GM18868 (cell line): Measurements from ENCODE around the gene SPINT3.

ENCODE experiments used
- ATAC-seq: cut with Tn5 transposase; IDR thresholded peaks from one replicate; pipeline ENCODE4 v1.9.1; 2021; ENCODE audit warnings: mild to moderate bottlenecking, moderate library complexity; ENCODE audit not compliant: unreplicated experiment

SPINT3 gene

GRCh38 chr20:45515147-45515913 lies at the start of gene SPINT3:
TSS of gene SPINT3 (minus strand) at chr20:45515622. CDS start at chr20:45515608, 14 bp downstream.
- ATAC-seq = no peak

GRCh38 chr20:45564760-45565276 lies 49.4 kb upstream of the SPINT3 start:
- ATAC-seq = no peak

GRCh38 chr20:45555198-45555597 lies 39.8 kb upstream of the SPINT3 start:
- ATAC-seq = no peak

- no peak for ATAC-seq
Measured at GRCh38 chr20:45552456-45552855, 37.0 kb upstream of the SPINT3 start.

- ATAC-seq = no peak
Measured at GRCh38 chr20:45550765-45551164, 35.3 kb upstream of the SPINT3 start.

- ATAC-seq = no peak
Measured at GRCh38 chr20:45548410-45548809, 33.0 kb upstream of the SPINT3 start.

- no peak for ATAC-seq
Measured at GRCh38 chr20:45547206-45547770, 31.9 kb upstream of the SPINT3 start, which contains the start of gene EPPIN. TSS of gene EPPIN (minus strand) at chr20:45547401. CDS start at chr20:45547357, 44 bp downstream.

GRCh38 chr20:45545754-45546453 lies 30.5 kb upstream of the SPINT3 start:
- ATAC-seq = no peak

GRCh38 chr20:45545351-45545750 lies 29.9 kb upstream of the SPINT3 start:
- ATAC-seq = no peak

GRCh38 chr20:45539382-45539781 lies 24.0 kb upstream of the SPINT3 start, which contains the start of gene WFDC6:
TSS of gene WFDC6 (minus strand) at chr20:45539482. CDS start at chr20:45539407, 75 bp downstream.
- ATAC-seq = no peak

GRCh38 chr20:45538209-45538799 lies 22.9 kb upstream of the SPINT3 start:
- no peak for ATAC-seq

GRCh38 chr20:45527294-45527693 lies 11.9 kb upstream of the SPINT3 start:
- no peak for ATAC-seq

GRCh38 chr20:45523821-45524220 lies 8.4 kb upstream of the SPINT3 start:
- ATAC-seq = no peak

- ATAC-seq = no peak
Measured at GRCh38 chr20:45518282-45518681, 2.9 kb upstream of the SPINT3 start.

GRCh38 chr20:45510242-45510862 lies 5.1 kb downstream of the SPINT3 start:
- no peak for ATAC-seq

- no peak for ATAC-seq
Measured at GRCh38 chr20:45509091-45509490, 6.3 kb downstream of the SPINT3 start.

GRCh38 chr20:45508068-45508886 lies 7.1 kb downstream of the SPINT3 start:
- no peak for ATAC-seq

- ATAC-seq = peak; percentile 55
Measured at GRCh38 chr20:45507011-45507820, 8.2 kb downstream of the SPINT3 start.

GRCh38 chr20:45506398-45506797 lies 9.0 kb downstream of the SPINT3 start:
- ATAC-seq = no peak
